H1 (cell line): ENCODE results near the gene ENDOV. TPM values are rescaled to one million over a fixed set of nuclear protein-coding genes. Genes with fewer than 3 reads are reported as not detected.
"Not testable (repeated sequence)": the region's sequence is repeated elsewhere in the genome, so short reads cannot be mapped to it uniquely, and the experiment has no call there.

Experiments used
- CTCF ChIA-PET: fragments of 300-600 bp; sonication (Branson Sonifier 250); formaldehyde crosslinking; loops from one replicate; lab custom pipeline; 2021; ENCODE audit not compliant: partially characterized antibody; lab: Charles Lee
- POLR2A ChIA-PET: fragments of 300-600 bp; sonication (Branson Sonifier 250); formaldehyde crosslinking; loops from one replicate; lab custom pipeline; 2021; ENCODE audit warnings: inconsistent platforms; ENCODE audit not compliant: partially characterized antibody; lab: Charles Lee
- DNase-seq, 2 experiments: peaks; one replicate each; pipeline versions ENCODE4 v3.0.0 to v3.0.0-alpha.2; 2010 to 2022; ENCODE audit warnings: low spot score in 2 of 2, low read depth in 1 of 2, mixed read lengths in 1 of 2
- FAIRE-seq: peaks from 2 replicates; lab custom pipeline; 2011; peaks lifted over from hg19 to GRCh38; lab: Jason Lieb, UNC
- H2AFZ ChIP-seq: 2 replicates; pipeline ENCODE4 v1.8.1; 2012; ENCODE audit warnings: low read length, inconsistent platforms
- H2AK5ac ChIP-seq: 2 replicates; pipeline ENCODE4 v1.6.1; 2013; ENCODE audit warnings: low read depth, low read length
- H2BK120ac ChIP-seq: replicated peaks from 2 replicates; pipeline ENCODE3; 2013; ENCODE audit warnings: low read depth, low read length, inconsistent platforms
- H2BK12ac ChIP-seq: 2 replicates; pipeline ENCODE4 v1.6.1; 2013; ENCODE audit warnings: low read depth, low read length
- H2BK15ac ChIP-seq: 2 replicates; pipeline ENCODE4 v1.6.1; 2013; ENCODE audit warnings: low read length
- H2BK20ac ChIP-seq: 2 replicates; pipeline ENCODE4 v1.6.1; 2013; ENCODE audit warnings: low read length
- H2BK5ac ChIP-seq: 2 replicates; pipeline ENCODE4 v1.6.1; 2013; ENCODE audit warnings: low read depth, low read length
- H3K14ac ChIP-seq: 2 replicates; pipeline ENCODE4 v1.6.1; 2013; ENCODE audit warnings: inconsistent platforms; ENCODE audit not compliant: insufficient read length
- H3K18ac ChIP-seq: 2 replicates; pipeline ENCODE4 v1.6.1; 2013; ENCODE audit warnings: low read length; ENCODE audit errors: extremely low read depth
- H3K23ac ChIP-seq: 2 replicates; pipeline ENCODE4 v1.6.1; 2013; ENCODE audit warnings: inconsistent platforms; ENCODE audit not compliant: insufficient read length
- H3K23me2 ChIP-seq: 2 replicates; pipeline ENCODE4 v1.6.1; 2013; ENCODE audit warnings: low read depth, low read length
- H3K27ac ChIP-seq: 2 replicates; pipeline ENCODE4 v1.6.1; 2011; ENCODE audit warnings: low read depth, low read length, inconsistent platforms
- H3K27me3 ChIP-seq, 4 experiments: replicated peaks in 1 of 4; 1 replicate in 1 of 4; 2 replicates in 3 of 4; pipeline versions ENCODE4 v1.6.1 to v1.8.1; 2011 to 2013; ENCODE audit warnings: low read length in 3 of 4, mild to moderate bottlenecking in 3 of 4, inconsistent platforms in 2 of 4, mixed read lengths in 2 of 4, moderate library complexity in 1 of 4; ENCODE audit not compliant: control insufficient read depth in 3 of 4, insufficient read depth in 3 of 4; ENCODE audit errors: extremely low read depth in 1 of 4
- H3K36me3 ChIP-seq, 4 experiments: 2 replicates each; pipeline versions ENCODE4 v1.6.1 to v1.8.1; 2011 to 2013; ENCODE audit warnings: mild to moderate bottlenecking in 4 of 4, low read length in 3 of 4, moderate library complexity in 2 of 4, control low read depth in 1 of 4, inconsistent platforms in 1 of 4; ENCODE audit not compliant: insufficient read depth in 4 of 4, control insufficient read depth in 2 of 4
- H3K4ac ChIP-seq: replicated peaks from 2 replicates; pipeline ENCODE3; 2013; ENCODE audit warnings: low read length, low read depth, mixed read lengths, inconsistent platforms; ENCODE audit not compliant: insufficient read length
- H3K4me1 ChIP-seq, 4 experiments: replicated peaks in 1 of 4; 1 replicate in 1 of 4; 2 replicates in 3 of 4; pipeline versions ENCODE4 v1.6.1 to v1.8.1; 2011 to 2013; ENCODE audit warnings: low read length in 3 of 4, inconsistent platforms in 2 of 4, mixed read lengths in 1 of 4; ENCODE audit not compliant: insufficient read depth in 4 of 4, control insufficient read depth in 3 of 4
- H3K4me2 ChIP-seq, 2 experiments: 2 replicates each; pipeline versions ENCODE4 v1.6.1 to v1.8.1; 2011 to 2013; ENCODE audit warnings: low read depth in 2 of 2, low read length in 2 of 2, control low read depth in 1 of 2, inconsistent platforms in 1 of 2, mild to moderate bottlenecking in 1 of 2; ENCODE audit not compliant: insufficient read depth in 1 of 2
- H3K4me3 ChIP-seq, 4 experiments: fragments of 200-600, 300-600 bp in 1 of 4; sonication (generic), shearing (Covaris generic), sonication (Bioruptor Twin) in 1 of 4; 2 replicates each; pipeline versions ENCODE4 v1.5.1 to v1.8.1; 2011 to 2016; ENCODE audit warnings: low read length in 4 of 4, low read depth in 3 of 4, control low read depth in 2 of 4, inconsistent platforms in 2 of 4, mild to moderate bottlenecking in 2 of 4, mixed read lengths in 1 of 4, moderate library complexity in 1 of 4; ENCODE audit not compliant: insufficient read depth in 2 of 4; ENCODE audit errors: extremely low read depth in 1 of 4
- H3K56ac ChIP-seq: replicated peaks from 2 replicates; pipeline ENCODE3; 2013; ENCODE audit warnings: low read depth, mild to moderate bottlenecking, mixed read lengths, low read length, inconsistent platforms; ENCODE audit not compliant: insufficient read length
- H3K79me1 ChIP-seq: 2 replicates; pipeline ENCODE4 v1.6.1; 2013; ENCODE audit warnings: low read depth, low read length, control low read depth
- H3K79me2 ChIP-seq, 2 experiments: 2 replicates each; pipeline versions ENCODE4 v1.6.1 to v1.8.1; 2012 to 2013; ENCODE audit warnings: low read length in 2 of 2, mild to moderate bottlenecking in 2 of 2, inconsistent platforms in 1 of 2; ENCODE audit not compliant: insufficient read depth in 2 of 2, control insufficient read depth in 1 of 2
- H3K9ac ChIP-seq, 4 experiments: replicated peaks in 1 of 4; 1 replicate in 1 of 4; 2 replicates in 3 of 4; pipeline versions ENCODE4 v1.6.1 to v1.8.1; 2011 to 2013; ENCODE audit warnings: low read depth in 3 of 4, low read length in 3 of 4, control low read depth in 2 of 4, mild to moderate bottlenecking in 2 of 4, moderate library complexity in 2 of 4, inconsistent platforms in 1 of 4; ENCODE audit errors: extremely low read depth in 1 of 4
- H3K9me3 ChIP-seq, 2 experiments: 2 replicates each; pipeline versions ENCODE4 v1.6.1 to v1.8.1; 2012 to 2013; ENCODE audit warnings: mild to moderate bottlenecking in 2 of 2, moderate library complexity in 2 of 2, control low read depth in 1 of 2, inconsistent platforms in 1 of 2, low read depth in 1 of 2, low read length in 1 of 2, mixed read lengths in 1 of 2; ENCODE audit not compliant: insufficient read depth in 2 of 2
- H4K20me1 ChIP-seq, 2 experiments: replicated peaks in 1 of 2; 2 replicates each; pipeline versions ENCODE3 to v1.8.1; 2011 to 2013; ENCODE audit warnings: inconsistent platforms in 2 of 2, low read length in 2 of 2, mild to moderate bottlenecking in 1 of 2; ENCODE audit not compliant: insufficient read depth in 2 of 2, control insufficient read depth in 1 of 2
- H4K5ac ChIP-seq: 2 replicates; pipeline ENCODE4 v1.6.1; 2013; ENCODE audit warnings: low read length, low read depth, mixed read lengths, inconsistent platforms; ENCODE audit not compliant: insufficient read length
- H4K8ac ChIP-seq: 2 replicates; pipeline ENCODE4 v1.8.0; 2013; ENCODE audit warnings: mild to moderate bottlenecking, moderate library complexity, low read length, inconsistent platforms; ENCODE audit not compliant: insufficient read depth; ENCODE audit errors: extremely low read depth
- H4K91ac ChIP-seq: replicated peaks from 2 replicates; pipeline ENCODE3; 2013; ENCODE audit warnings: low read length, mixed read lengths, inconsistent platforms; ENCODE audit not compliant: insufficient read length
- WGBS, 2 experiments: shearing (Covaris generic) in 1 of 2; methylation state at CpG; one replicate each; pipeline versions ENCODE4 v1.1.6 to v1.1.7; 2013 to 2015; ENCODE audit warnings: low lambda C conversion rate in 2 of 2, mixed read lengths in 2 of 2, inconsistent platforms in 1 of 2, low coverage in 1 of 2, missing lambda C conversion rate in 1 of 2; ENCODE audit not compliant: insufficient replicate concordance in 2 of 2, insufficient coverage in 1 of 2, insufficient read length in 1 of 2; ENCODE audit errors: extremely low coverage in 1 of 2, missing lambda C conversion rate in 1 of 2; 5-methylcytosine and 5-hydroxymethylcytosine counted together
- polyA plus RNA-seq, 7 experiments: library from polyadenylated mRNA; depleted of rRNA in 3 of 7; stranded (reverse) in 5 of 7; unstranded in 2 of 7; fragments of >200 nt in 5 of 7; fragments of 200-250 nt in 2 of 7; gene quantifications; 1 replicate in 5 of 7; 2 replicates in 1 of 7; 4 replicates in 1 of 7; pipeline versions ENCODE4 v1.2.1 to v1.2.3, GENCODE V29; 2011 to 2013; ENCODE audit warnings: missing spikeins in 2 of 7, mixed read lengths in 2 of 7
- total RNA-seq: library from RNA; stranded (reverse); fragmentation: NEBNext Ultra II Directional; extraction: Animal tissue kit (Norgen Biotek cat#: 25700); gene quantifications from 2 replicates; pipeline ENCODE4 v1.2.1, GENCODE V29; 2021

ENDOV gene
- total and polyA plus RNA-seq, 2 of the 8 experiments (the other 6 are each of a cell fraction or from before 2014, with no cell fraction given): 10.6 to 13.3 TPM

DNA sequence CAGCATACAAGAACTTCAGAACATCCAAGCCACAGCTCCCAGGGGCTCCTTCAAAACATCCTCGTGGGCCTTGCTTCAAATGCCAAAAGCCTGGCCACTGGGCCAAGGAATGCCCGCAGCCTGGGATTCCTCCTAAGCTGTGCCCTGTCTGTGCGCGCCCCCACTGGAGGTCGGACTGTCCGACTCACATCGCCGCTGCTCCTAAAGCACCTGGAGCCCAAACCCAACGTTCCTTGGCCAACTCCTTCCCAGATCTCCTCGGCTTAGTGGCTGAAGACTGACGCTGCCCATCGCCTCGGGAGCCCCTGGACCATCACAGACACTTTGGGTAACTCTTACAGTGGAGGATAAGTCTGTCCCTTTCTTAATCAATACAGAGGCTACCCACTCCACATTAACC lies 12.9 kb upstream of the ENDOV start:
- H3K9ac ChIP-seq, H3K79me1 ChIP-seq, FAIRE-seq, H3K4ac ChIP-seq, H4K20me1 ChIP-seq, H2BK12ac ChIP-seq, H3K79me2 ChIP-seq, DNase-seq, H2AFZ ChIP-seq, H3K4me3 ChIP-seq, H2AK5ac ChIP-seq, H3K27ac ChIP-seq, H3K23me2 ChIP-seq, H3K14ac ChIP-seq, H3K4me1 ChIP-seq, H3K18ac ChIP-seq, H2BK120ac ChIP-seq, H3K9me3 ChIP-seq, H3K27me3 ChIP-seq, H4K5ac ChIP-seq, H3K36me3 ChIP-seq, H4K91ac ChIP-seq, H3K56ac ChIP-seq, H2BK20ac ChIP-seq, CTCF ChIA-PET, H3K4me2 ChIP-seq, H3K23ac ChIP-seq, H2BK15ac ChIP-seq, H4K8ac ChIP-seq, H2BK5ac ChIP-seq: not testable (repeated sequence)
- 82% methylated on average over 10 of the region's 13 CpGs; no CpG with 5 or more reads in 1 of the 2 experiments for WGBS, 2 experiments
- POLR2A ChIA-PET: interaction anchor here (1.4 kb wide), 1 partner anchor 274 kb away, joined by 3 read pairs; no protein-coding TSS in a partner anchor
